IMR-90 (cell line): ENCODE measurements around the gene NMS. TPM values are rescaled to one million over a fixed set of nuclear protein-coding genes. Genes with fewer than 3 reads are reported as not detected.

Experiments used
- ATAC-seq: fragments of 200-7000 bp; cut with Tn5 transposase; 2 replicates; pipeline ENCODE4 v1.9.1; 2020; ENCODE audit warnings: low read depth, mild to moderate bottlenecking, moderate library complexity
- BruUV-seq: library from RNA; stranded (reverse); fragments of 400-500 nt; replicated peaks from 2 replicates; lab custom pipeline; 2021; lab: Mats Ljungman, UMichigan
- CTCF ChIA-PET: fragments of 300-600 bp; formaldehyde crosslinking; extraction: SDS; loops from one replicate; lab custom pipeline; 2021; ENCODE audit warnings: antibody characterized with exemption; lab: Yijun Ruan, JAX
- POLR2A ChIA-PET: fragments of 300-600 bp; sonication (Branson Sonifier 250); formaldehyde crosslinking; loops from one replicate; lab custom pipeline; 2022; ENCODE audit warnings: antibody characterized with exemption; ENCODE audit not compliant: unreplicated experiment; lab: Charles Lee
- DNase-seq: peaks from one replicate; pipeline ENCODE4 v3.0.0; 2013
- H2AFZ ChIP-seq: replicated peaks from 2 replicates; pipeline ENCODE3; 2013; ENCODE audit warnings: low read length, mild to moderate bottlenecking; ENCODE audit not compliant: poor library complexity
- H2AK5ac ChIP-seq: 2 replicates; pipeline ENCODE4 v1.6.1; 2013; ENCODE audit warnings: low read depth, low read length, inconsistent platforms
- H2AK9ac ChIP-seq: replicated peaks from 2 replicates; pipeline ENCODE3; 2013; ENCODE audit warnings: mild to moderate bottlenecking, low read depth, low read length, moderate library complexity; ENCODE audit not compliant: poor library complexity
- H2BK120ac ChIP-seq: 2 replicates; pipeline ENCODE4 v1.6.1; 2013; ENCODE audit warnings: low read depth, low read length, inconsistent platforms
- H2BK15ac ChIP-seq: 3 replicates; pipeline ENCODE4 v1.6.1; 2013; ENCODE audit warnings: low read depth, low read length, inconsistent platforms
- H2BK20ac ChIP-seq: 2 replicates; pipeline ENCODE4 v1.6.1; 2013; ENCODE audit warnings: low read depth, mild to moderate bottlenecking, inconsistent platforms, low read length, moderate library complexity
- H2BK5ac ChIP-seq: 2 replicates; pipeline ENCODE4 v1.6.1; 2013; ENCODE audit warnings: mild to moderate bottlenecking, low read depth, low read length, inconsistent platforms; ENCODE audit not compliant: poor library complexity, severe bottlenecking
- H3K14ac ChIP-seq: replicated peaks from 2 replicates; pipeline ENCODE4 v1.6.1; 2013; ENCODE audit warnings: low read depth, low read length, inconsistent platforms
- H3K18ac ChIP-seq: 2 replicates; pipeline ENCODE4 v1.6.1; 2013; ENCODE audit warnings: low read depth, low read length, control low read depth
- H3K23ac ChIP-seq: 2 replicates; pipeline ENCODE4 v1.6.1; 2013; ENCODE audit warnings: low read depth, low read length, inconsistent platforms
- H3K27ac ChIP-seq: 2 replicates; pipeline ENCODE4 v1.5.1; 2013; ENCODE audit warnings: mild to moderate bottlenecking, control low read depth, low read length; ENCODE audit not compliant: insufficient read depth
- H3K27me3 ChIP-seq: 2 replicates; pipeline ENCODE4 v1.6.1; 2013; ENCODE audit warnings: low read length; ENCODE audit not compliant: control insufficient read depth, insufficient read depth
- H3K36me3 ChIP-seq: 2 replicates; pipeline ENCODE4 v1.6.1; 2013; ENCODE audit warnings: low read length, mixed read lengths; ENCODE audit not compliant: control insufficient read depth, insufficient read depth
- H3K4ac ChIP-seq: 2 replicates; pipeline ENCODE4 v1.6.1; 2013; ENCODE audit warnings: low read depth, low read length, inconsistent platforms
- H3K4me1 ChIP-seq: 2 replicates; pipeline ENCODE4 v1.6.1; 2013; ENCODE audit warnings: low read length, mixed read lengths; ENCODE audit not compliant: control insufficient read depth, insufficient read depth
- H3K4me2 ChIP-seq: 2 replicates; pipeline ENCODE4 v1.6.1; 2013; ENCODE audit warnings: low read depth, mild to moderate bottlenecking, control low read depth, low read length, moderate library complexity
- H3K4me3 ChIP-seq: 2 replicates; pipeline ENCODE4 v1.5.1; 2013; ENCODE audit warnings: low read depth, mild to moderate bottlenecking, control low read depth, low read length, moderate library complexity; ENCODE audit not compliant: insufficient read depth
- H3K56ac ChIP-seq: 2 replicates; pipeline ENCODE4 v1.6.1; 2013; ENCODE audit warnings: low read length, inconsistent platforms; ENCODE audit not compliant: insufficient read depth; ENCODE audit errors: extremely low read depth
- H3K79me1 ChIP-seq, 2 experiments: 2 replicates each; pipeline ENCODE4 v1.6.1; 2013; ENCODE audit warnings: low read length in 2 of 2, inconsistent platforms in 1 of 2, low read depth in 1 of 2
- H3K9ac ChIP-seq: 2 replicates; pipeline ENCODE4 v1.6.1; 2013; ENCODE audit warnings: low read depth, low read length, control low read depth
- H3K9me1 ChIP-seq: 2 replicates; pipeline ENCODE4 v1.6.1; 2013; ENCODE audit warnings: low read length, inconsistent platforms; ENCODE audit not compliant: insufficient read depth
- H3K9me3 ChIP-seq: 2 replicates; pipeline ENCODE4 v1.6.1; 2013; ENCODE audit warnings: low read length; ENCODE audit not compliant: control insufficient read depth, insufficient read depth
- H4K20me1 ChIP-seq: 2 replicates; pipeline ENCODE4 v1.6.1; 2013; ENCODE audit warnings: low read length, inconsistent platforms; ENCODE audit not compliant: insufficient read depth
- H4K5ac ChIP-seq: 2 replicates; pipeline ENCODE4 v1.6.1; 2013; ENCODE audit warnings: mild to moderate bottlenecking, low read depth, low read length, control low read depth
- H4K8ac ChIP-seq, 2 experiments: 2 replicates each; pipeline ENCODE4 v1.6.1; 2013; ENCODE audit warnings: low read depth in 2 of 2, low read length in 2 of 2, control low read depth in 1 of 2, inconsistent platforms in 1 of 2
- H4K91ac ChIP-seq: 2 replicates; pipeline ENCODE4 v1.6.1; 2013; ENCODE audit warnings: low read depth, low read length, inconsistent platforms; ENCODE audit not compliant: insufficient read depth
- BHLHE40 ChIP-seq: fragments of 150-350 bp; IDR thresholded peaks from 2 replicates; pipeline ENCODE4 v1.6.1; 2016; ENCODE audit warnings: mild to moderate bottlenecking, low read depth, low read length
- CEBPB ChIP-seq: IDR thresholded peaks from 2 replicates; pipeline ENCODE4 v1.6.1; 2012; ENCODE audit warnings: low read depth, low read length, improper control_type of control experiment
- CHD1 ChIP-seq: IDR thresholded peaks from 2 replicates; pipeline ENCODE4 v1.6.1; 2012; ENCODE audit warnings: low read depth, low read length, improper control_type of control experiment
- FOS ChIP-seq: fragments of 150-350 bp; IDR thresholded peaks from 2 replicates; pipeline ENCODE4 v1.6.1; 2016; ENCODE audit warnings: low read depth, low read length
- MAFK ChIP-seq: IDR thresholded peaks from 2 replicates; pipeline ENCODE4 v1.6.1; 2012; ENCODE audit warnings: low read depth, low read length, improper control_type of control experiment
- MAZ ChIP-seq: IDR thresholded peaks from 2 replicates; pipeline ENCODE4 v1.6.1; 2012; ENCODE audit warnings: low read depth, mild to moderate bottlenecking, low read length, improper control_type of control experiment, moderate library complexity, borderline replicate concordance
- MXI1 ChIP-seq: IDR thresholded peaks from 2 replicates; pipeline ENCODE4 v1.6.1; 2012; ENCODE audit warnings: low read depth, mild to moderate bottlenecking, low read length, moderate library complexity, borderline replicate concordance
- NFE2L2 ChIP-seq: fragments of 150-350 bp; IDR thresholded peaks from 2 replicates; pipeline ENCODE4 v1.6.1; 2016; ENCODE audit warnings: low read depth, mild to moderate bottlenecking, low read length
- POLR2A ChIP-seq: IDR thresholded peaks from 2 replicates; pipeline ENCODE4 v1.6.1; 2012; ENCODE audit warnings: mild to moderate bottlenecking, low read depth, low read length
- RAD21 ChIP-seq: IDR thresholded peaks from 2 replicates; pipeline ENCODE4 v1.6.1; 2012; ENCODE audit warnings: low read length, improper control_type of control experiment
- RCOR1 ChIP-seq: IDR thresholded peaks from 2 replicates; pipeline ENCODE4 v1.6.1; 2012; ENCODE audit warnings: mild to moderate bottlenecking, low read length, improper control_type of control experiment; ENCODE audit not compliant: insufficient replicate concordance
- RFX5 ChIP-seq: IDR thresholded peaks from 2 replicates; pipeline ENCODE4 v1.8.0; 2012; ENCODE audit warnings: low read depth, mild to moderate bottlenecking, low read length, moderate library complexity
- SMC3 ChIP-seq: fragments of 150-350 bp; IDR thresholded peaks from 2 replicates; pipeline ENCODE4 v1.6.1; 2016; ENCODE audit warnings: low read depth, mild to moderate bottlenecking, antibody characterized with exemption, low read length, moderate library complexity
- WGBS, 2 experiments: methylation state at CpG; one replicate each; pipeline versions ENCODE4 v1.1.5 to v1.1.7; 2013; ENCODE audit warnings: missing lambda C conversion rate in 2 of 2; ENCODE audit not compliant: insufficient read length in 1 of 2; ENCODE audit errors: extremely low coverage in 2 of 2; 5-methylcytosine and 5-hydroxymethylcytosine counted together
- dilution Hi-C: fragments of 300-500 bp; cut with HindIII; formaldehyde crosslinking; loops from one replicate; pipeline ENCODE4 v1.14.3; 2018; ENCODE audit warnings: low sequenced_read_pairs; ENCODE audit not compliant: unreplicated experiment
- in situ Hi-C: fragments of 300-500 bp; cut with MboI; formaldehyde crosslinking; loops from 3 replicates; pipeline ENCODE4 v1.14.3; 2019; ENCODE audit warnings: low sequenced_read_pairs, inconsistent platforms, mixed read lengths
- intact Hi-C: fragments of 100-400 bp; cut with micrococcal nuclease; formaldehyde crosslinking; loops from 2 replicates; pipeline ENCODE4 v1.10.0; 2022
- polyA plus RNA-seq, 3 experiments: library from polyadenylated mRNA; depleted of rRNA; stranded (reverse); fragments of >200 nt; gene quantifications; 2 replicates each; pipeline ENCODE4 v1.2.3, GENCODE V29; 2012; ENCODE audit warnings: low replicate concordance in 1 of 3
- total RNA-seq: library from RNA; depleted of rRNA; stranded (reverse); fragments of >200 nt; gene quantifications from 2 replicates; pipeline ENCODE4 v1.2.3, GENCODE V29; 2012
- TF ChIP-seq, protein P1 (sequence below): conservative IDR thresholded peaks from 2 replicates; pipeline ENCODE4 v1.5.1; 2012; ENCODE audit warnings: mild to moderate bottlenecking, low read depth, low read length, improper control_type of control experiment
- TF ChIP-seq, protein P2 (sequence below): fragments of 150-350 bp; IDR thresholded peaks from 2 replicates; pipeline ENCODE4 v1.6.1; 2016; ENCODE audit warnings: low read depth, mild to moderate bottlenecking, low read length, moderate library complexity, borderline replicate concordance
- TF ChIP-seq, protein P3 (sequence below): fragments of 150-350 bp; IDR thresholded peaks from 2 replicates; pipeline ENCODE4 v1.6.1; 2017; ENCODE audit warnings: mild to moderate bottlenecking, antibody characterized with exemption, low read length, low read depth

NMS gene
- total and polyA plus RNA-seq, 2 of the 4 experiments (the other 2 are of a cell fraction), result not detected

DNA sequence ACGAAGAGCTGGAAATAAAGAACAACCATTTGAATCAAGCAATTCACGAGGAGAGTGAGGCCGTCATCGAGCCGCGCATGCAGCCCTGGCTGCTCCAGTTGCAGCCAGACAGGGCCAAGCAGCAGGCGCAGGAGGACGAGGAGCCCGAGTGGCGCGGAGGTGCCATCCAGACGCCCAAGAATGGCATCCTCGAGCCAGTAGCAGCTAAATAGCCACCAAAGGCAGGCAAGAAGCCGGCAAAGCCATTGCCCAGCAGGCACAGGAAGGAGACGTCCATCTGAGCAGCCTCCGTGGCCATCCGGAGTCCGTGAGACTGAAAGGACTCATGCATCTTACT is 43.9 kb upstream of the NMS start:
- ATAC-seq, result no peak
- 78% methylated on average over 14 of the region's 18 CpGs; no CpG with 5 or more reads in 1 of the 2 experiments for WGBS, 2 experiments
- Histone ChIP-seq H4K8ac (no peak overlapping the region), H2AFZ (no peak overlapping the region), H2BK15ac (no peak overlapping the region), H3K79me1 (no peaks in the 10 kb centered on the region), H3K23ac (no peak overlapping the region), H4K20me1 (no peaks in the 10 kb centered on the region), H2BK5ac (no peak overlapping the region), H3K14ac (no peak overlapping the region), H2BK20ac (no peak overlapping the region), H2BK120ac (no peak overlapping the region), H3K18ac (no peak overlapping the region), H2AK9ac (no peak overlapping the region), H3K36me3 (no peaks in the 10 kb centered on the region), H3K27ac (no peak overlapping the region), H4K5ac (no peak overlapping the region), H3K9me3 (no peaks in the 10 kb centered on the region), H3K27me3 (peaks cover 17% of the 10 kb centered on the region), H2AK5ac (no peak overlapping the region), H3K56ac (no peak overlapping the region), H3K9me1 (no peaks in the 10 kb centered on the region), H3K4ac (no peak overlapping the region), H3K4me2 (no peak overlapping the region), H4K91ac (no peak overlapping the region), H3K4me3 (no peak overlapping the region), H3K9ac (no peak overlapping the region), H3K4me1 (no peaks in the 10 kb centered on the region)
- ChIA-PET CTCF (interaction anchor here (0.6 kb wide), 1 partner anchor 977 kb away, joined by 3 read pairs; no protein-coding TSS in a partner anchor), POLR2A (no interaction called here)
- dilution Hi-C loops (no loop called here), intact Hi-C loops (loop anchor here (10.0 kb wide), 1 partner anchor 558 kb away; no protein-coding TSS in a partner anchor), in situ Hi-C loops (no loop called here)
- TF ChIP-seq RFX5 (no peak), POLR2A (no peak), NFE2L2 (no peak), MAZ (no peak), FOS (no peak), CHD1 (no peak), RCOR1 (no peak), MXI1 (no peak), RAD21 (no peak), SMC3 (no peak), CEBPB (no peak), BHLHE40 (no peak), MAFK (no peak)
- TF ChIP-seq, protein P1, sequence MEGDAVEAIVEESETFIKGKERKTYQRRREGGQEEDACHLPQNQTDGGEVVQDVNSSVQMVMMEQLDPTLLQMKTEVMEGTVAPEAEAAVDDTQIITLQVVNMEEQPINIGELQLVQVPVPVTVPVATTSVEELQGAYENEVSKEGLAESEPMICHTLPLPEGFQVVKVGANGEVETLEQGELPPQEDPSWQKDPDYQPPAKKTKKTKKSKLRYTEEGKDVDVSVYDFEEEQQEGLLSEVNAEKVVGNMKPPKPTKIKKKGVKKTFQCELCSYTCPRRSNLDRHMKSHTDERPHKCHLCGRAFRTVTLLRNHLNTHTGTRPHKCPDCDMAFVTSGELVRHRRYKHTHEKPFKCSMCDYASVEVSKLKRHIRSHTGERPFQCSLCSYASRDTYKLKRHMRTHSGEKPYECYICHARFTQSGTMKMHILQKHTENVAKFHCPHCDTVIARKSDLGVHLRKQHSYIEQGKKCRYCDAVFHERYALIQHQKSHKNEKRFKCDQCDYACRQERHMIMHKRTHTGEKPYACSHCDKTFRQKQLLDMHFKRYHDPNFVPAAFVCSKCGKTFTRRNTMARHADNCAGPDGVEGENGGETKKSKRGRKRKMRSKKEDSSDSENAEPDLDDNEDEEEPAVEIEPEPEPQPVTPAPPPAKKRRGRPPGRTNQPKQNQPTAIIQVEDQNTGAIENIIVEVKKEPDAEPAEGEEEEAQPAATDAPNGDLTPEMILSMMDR, result no peak
- TF ChIP-seq, protein P2, sequence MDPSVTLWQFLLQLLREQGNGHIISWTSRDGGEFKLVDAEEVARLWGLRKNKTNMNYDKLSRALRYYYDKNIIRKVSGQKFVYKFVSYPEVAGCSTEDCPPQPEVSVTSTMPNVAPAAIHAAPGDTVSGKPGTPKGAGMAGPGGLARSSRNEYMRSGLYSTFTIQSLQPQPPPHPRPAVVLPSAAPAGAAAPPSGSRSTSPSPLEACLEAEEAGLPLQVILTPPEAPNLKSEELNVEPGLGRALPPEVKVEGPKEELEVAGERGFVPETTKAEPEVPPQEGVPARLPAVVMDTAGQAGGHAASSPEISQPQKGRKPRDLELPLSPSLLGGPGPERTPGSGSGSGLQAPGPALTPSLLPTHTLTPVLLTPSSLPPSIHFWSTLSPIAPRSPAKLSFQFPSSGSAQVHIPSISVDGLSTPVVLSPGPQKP, result no peak
- TF ChIP-seq, protein P3, sequence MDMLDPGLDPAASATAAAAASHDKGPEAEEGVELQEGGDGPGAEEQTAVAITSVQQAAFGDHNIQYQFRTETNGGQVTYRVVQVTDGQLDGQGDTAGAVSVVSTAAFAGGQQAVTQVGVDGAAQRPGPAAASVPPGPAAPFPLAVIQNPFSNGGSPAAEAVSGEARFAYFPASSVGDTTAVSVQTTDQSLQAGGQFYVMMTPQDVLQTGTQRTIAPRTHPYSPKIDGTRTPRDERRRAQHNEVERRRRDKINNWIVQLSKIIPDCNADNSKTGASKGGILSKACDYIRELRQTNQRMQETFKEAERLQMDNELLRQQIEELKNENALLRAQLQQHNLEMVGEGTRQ, result no peak
- no peak for DNase-seq
- no TSS peak for BruUV-seq
